GM06990 (cell line): ENCODE data around the gene ALDH1B1.

Experiments
- DNase-seq: peaks from one replicate; pipeline ENCODE4 v3.0.0-alpha.2; 2011; ENCODE audit not compliant: insufficient read length; ENCODE audit errors: extremely low read depth
- H3K27me3 ChIP-seq: replicated peaks from 2 replicates; pipeline ENCODE4 v1.6.0; 2011; ENCODE audit warnings: low read length; ENCODE audit not compliant: control insufficient read depth, insufficient read depth
- H3K36me3 ChIP-seq: 2 replicates; pipeline ENCODE4 v1.5.1; 2011; ENCODE audit warnings: low read length; ENCODE audit not compliant: control insufficient read depth, insufficient read depth
- H3K4me3 ChIP-seq: replicated peaks from 2 replicates; pipeline ENCODE4 v1.5.1; 2011; ENCODE audit warnings: low read depth, mild to moderate bottlenecking, control low read depth, low read length
- TF ChIP-seq, protein P1 (sequence below): IDR thresholded peaks from 2 replicates; pipeline ENCODE4 v1.5.1; 2011; ENCODE audit warnings: low read length, control low read depth, mild to moderate bottlenecking, inconsistent platforms; ENCODE audit not compliant: insufficient read depth, poor library complexity, severe bottlenecking

The ALDH1B1 gene

GRCh38 chr9:38436708-38437107 is 44.2 kb downstream of the ALDH1B1 start:
- Histone ChIP-seq H3K36me3 (no peaks in the 10 kb centered on the region), H3K27me3 (no peaks in the 10 kb centered on the region; the same call in none of the 2 replicates), H3K4me3 (no peak overlapping the region)
- TF ChIP-seq, protein P1, sequence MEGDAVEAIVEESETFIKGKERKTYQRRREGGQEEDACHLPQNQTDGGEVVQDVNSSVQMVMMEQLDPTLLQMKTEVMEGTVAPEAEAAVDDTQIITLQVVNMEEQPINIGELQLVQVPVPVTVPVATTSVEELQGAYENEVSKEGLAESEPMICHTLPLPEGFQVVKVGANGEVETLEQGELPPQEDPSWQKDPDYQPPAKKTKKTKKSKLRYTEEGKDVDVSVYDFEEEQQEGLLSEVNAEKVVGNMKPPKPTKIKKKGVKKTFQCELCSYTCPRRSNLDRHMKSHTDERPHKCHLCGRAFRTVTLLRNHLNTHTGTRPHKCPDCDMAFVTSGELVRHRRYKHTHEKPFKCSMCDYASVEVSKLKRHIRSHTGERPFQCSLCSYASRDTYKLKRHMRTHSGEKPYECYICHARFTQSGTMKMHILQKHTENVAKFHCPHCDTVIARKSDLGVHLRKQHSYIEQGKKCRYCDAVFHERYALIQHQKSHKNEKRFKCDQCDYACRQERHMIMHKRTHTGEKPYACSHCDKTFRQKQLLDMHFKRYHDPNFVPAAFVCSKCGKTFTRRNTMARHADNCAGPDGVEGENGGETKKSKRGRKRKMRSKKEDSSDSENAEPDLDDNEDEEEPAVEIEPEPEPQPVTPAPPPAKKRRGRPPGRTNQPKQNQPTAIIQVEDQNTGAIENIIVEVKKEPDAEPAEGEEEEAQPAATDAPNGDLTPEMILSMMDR = no peak
- DNase-seq = no peak

GRCh38 chr9:38437193-38437823 is 44.8 kb downstream of the ALDH1B1 start:
- TF ChIP-seq, protein P1 = no peak
- no peaks in the 10 kb centered on the region for H3K36me3 ChIP-seq
- no peak for DNase-seq
- H3K4me3 ChIP-seq = no peak overlapping the region
- no peaks in the 10 kb centered on the region; the same call in none of the 2 replicates for H3K27me3 ChIP-seq

GRCh38 chr9:38439291-38439915 is 46.9 kb downstream of the ALDH1B1 start:
- DNase-seq = no peak
- TF ChIP-seq, protein P1 = no peak
- H3K36me3 ChIP-seq = no peaks in the 10 kb centered on the region
- no peak overlapping the region for H3K4me3 ChIP-seq
- no peaks in the 10 kb centered on the region; the same call in none of the 2 replicates for H3K27me3 ChIP-seq

- no peak for DNase-seq
- Histone ChIP-seq H3K27me3 (no peaks in the 10 kb centered on the region; the same call in none of the 2 replicates), H3K36me3 (no peaks in the 10 kb centered on the region), H3K4me3 (no peak overlapping the region)
- TF ChIP-seq, protein P1 = no peak
These were observed 47.4 kb downstream of the ALDH1B1 start for GRCh38 chr9:38439916-38440301.

- H3K4me3 ChIP-seq = no peak overlapping the region
- no peak for DNase-seq
- TF ChIP-seq, protein P1 = no peak
- H3K27me3 ChIP-seq = no peaks in the 10 kb centered on the region; the same call in none of the 2 replicates
- no peaks in the 10 kb centered on the region for H3K36me3 ChIP-seq
These were observed 48.0 kb downstream of the ALDH1B1 start for GRCh38 chr9:38440516-38440915.
